Sigmoid colon (tissue), 7 donors: Measurements from ENCODE around the gene PLD6. TPM values are rescaled to one million over a fixed set of nuclear protein-coding genes. Genes with fewer than 3 reads are reported as not detected.
A peak's percentile ranks its signal among the peaks of the same experiment; 100 is the strongest.

Experiments
- DNase-seq: peaks from one replicate; pipeline ENCODE4 v3.0.0-alpha.2; 2019
- H3K27ac ChIP-seq, 4 donors: fragments of 200-600 bp; sonication (generic); one replicate each; pipeline ENCODE4 v1.5.1; 2016 to 2019; ENCODE audit warnings: mild to moderate bottlenecking in 1 of 4
- H3K27me3 ChIP-seq, 3 donors: fragments of 200-600 bp; sonication (generic); one replicate each; pipeline ENCODE4 v1.5.1; 2019; ENCODE audit warnings: mild to moderate bottlenecking in 1 of 3
- H3K36me3 ChIP-seq, 4 donors: fragments of 200-600 bp; sonication (generic); one replicate each; pipeline ENCODE4 v1.5.1; 2016 to 2019
- H3K4me1 ChIP-seq, 4 donors: fragments of 200-600 bp; sonication (generic); one replicate each; pipeline ENCODE4 v1.5.1; 2017 to 2019
- H3K4me3 ChIP-seq, 4 donors: fragments of 200-600 bp; sonication (generic); one replicate each; pipeline ENCODE4 v1.5.1; 2017 to 2019; ENCODE audit warnings: mild to moderate bottlenecking in 2 of 4, moderate library complexity in 1 of 4
- H3K9me3 ChIP-seq, 4 donors: fragments of 200-600 bp in 3 of 4; sonication (generic) in 3 of 4; one replicate each; pipeline versions ENCODE4 v1.5.1 to v1.6.1; 2013 to 2019
- EP300 ChIP-seq, 4 donors: sonication (generic); formaldehyde crosslinking; IDR thresholded peaks; one replicate each; pipeline ENCODE4 v1.6.1; 2017; ENCODE audit warnings: antibody characterized with exemption in 4 of 4
- POLR2A ChIP-seq, 2 donors: fragments of 450-650 bp; IDR thresholded peaks; one replicate each; pipeline ENCODE4 v1.6.1; 2016; ENCODE audit warnings: antibody characterized with exemption in 2 of 2, mild to moderate bottlenecking in 2 of 2, moderate library complexity in 2 of 2
- POLR2AphosphoS5 ChIP-seq, 4 donors: sonication (generic); formaldehyde crosslinking; IDR thresholded peaks; one replicate each; pipeline ENCODE4 v1.6.1; 2017; ENCODE audit warnings: antibody characterized with exemption in 4 of 4
- WGBS, 2 donors: extraction: QIAGEN DNeasy Blood & Tissue Kit; methylation state at CpG; one replicate each; pipeline ENCODE4 v1.1.7; 2013; 5-methylcytosine and 5-hydroxymethylcytosine counted together
- intact Hi-C: fragments of 100-400 bp; cut with DNase I; formaldehyde crosslinking; loops from one replicate; pipeline ENCODE4 v1.15.1; 2023
- polyA plus RNA-seq, 3 donors: library from polyadenylated mRNA; stranded (reverse); fragments of 200-250 nt; gene quantifications; one replicate each; pipeline ENCODE4 v1.2.3, GENCODE V29; 2013
- total RNA-seq, 4 donors: library from RNA; depleted of rRNA; stranded (reverse); fragments of >200 nt; gene quantifications; one replicate each; pipeline ENCODE4 v1.1.0, GENCODE V29; 2016
- TF ChIP-seq, protein P1 (sequence below), 4 experiments: fragments of 450-650 bp in 3 of 4; fragments of 200-600 bp in 1 of 4; IDR thresholded peaks; one replicate each; pipeline ENCODE4 v1.5.1; 2016 to 2019; ENCODE audit warnings: antibody characterized with exemption in 4 of 4, mild to moderate bottlenecking in 3 of 4, moderate library complexity in 2 of 4
- donor health status: healthy with polysubstance abuse.
- donor health status: Bipolar disorder and iron deficiency.
- donor health status: healthy.

Gene PLD6
- total and polyA plus RNA-seq, 7 donors, result 1.2 to 15.3 (median 8.6) TPM; not detected in 1

DNA sequence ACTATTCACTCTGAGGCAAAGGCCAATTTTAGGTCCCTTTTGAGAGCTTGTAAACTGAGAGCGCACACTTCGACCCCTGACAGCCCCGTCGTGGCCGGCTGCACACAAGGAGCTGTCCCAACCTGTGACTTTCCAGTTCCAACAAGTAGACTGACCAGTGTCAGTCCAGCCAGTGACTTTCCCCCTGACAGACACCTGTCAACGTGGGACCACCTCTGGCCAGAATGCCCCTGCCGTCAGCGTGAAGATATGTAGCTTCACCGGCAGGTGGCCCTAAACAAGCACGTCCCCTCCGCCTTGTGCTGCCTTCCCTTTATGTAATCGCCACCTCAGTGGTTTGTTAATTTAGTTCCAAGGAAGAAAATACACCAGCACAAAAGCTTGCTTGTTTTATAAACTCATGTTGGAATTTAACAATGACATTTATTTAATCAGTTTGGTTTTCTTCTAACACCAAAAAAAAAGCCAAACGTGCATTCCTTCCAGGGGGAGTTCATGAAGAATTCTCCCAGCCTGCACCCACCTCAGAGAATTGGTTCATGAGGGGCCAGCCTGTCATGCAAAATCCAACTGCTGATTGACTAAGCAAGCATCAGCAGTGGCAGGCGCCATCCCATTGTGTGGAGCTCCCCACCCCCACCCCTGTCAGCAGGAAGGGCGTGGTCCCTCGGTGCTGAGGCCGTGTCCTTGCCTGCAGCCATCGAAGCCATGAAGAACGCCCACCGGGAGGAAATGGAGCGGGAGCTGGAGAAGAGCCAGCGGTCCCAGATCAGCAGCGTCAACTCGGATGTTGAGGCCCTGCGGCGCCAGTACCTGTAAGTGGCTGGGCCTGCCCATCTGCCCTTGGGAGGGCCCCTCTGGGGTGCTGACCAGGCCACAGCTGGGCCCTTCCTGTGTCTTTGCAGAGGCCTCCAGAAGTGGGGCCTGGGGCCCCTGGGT, 33.9 kb downstream of the PLD6 start:
- TF ChIP-seq POLR2AphosphoS5 (IDR thresholded peaks at IDR 0.05), result peak in 1 of 4 donors; percentile 19
- TF ChIP-seq, protein P1, sequence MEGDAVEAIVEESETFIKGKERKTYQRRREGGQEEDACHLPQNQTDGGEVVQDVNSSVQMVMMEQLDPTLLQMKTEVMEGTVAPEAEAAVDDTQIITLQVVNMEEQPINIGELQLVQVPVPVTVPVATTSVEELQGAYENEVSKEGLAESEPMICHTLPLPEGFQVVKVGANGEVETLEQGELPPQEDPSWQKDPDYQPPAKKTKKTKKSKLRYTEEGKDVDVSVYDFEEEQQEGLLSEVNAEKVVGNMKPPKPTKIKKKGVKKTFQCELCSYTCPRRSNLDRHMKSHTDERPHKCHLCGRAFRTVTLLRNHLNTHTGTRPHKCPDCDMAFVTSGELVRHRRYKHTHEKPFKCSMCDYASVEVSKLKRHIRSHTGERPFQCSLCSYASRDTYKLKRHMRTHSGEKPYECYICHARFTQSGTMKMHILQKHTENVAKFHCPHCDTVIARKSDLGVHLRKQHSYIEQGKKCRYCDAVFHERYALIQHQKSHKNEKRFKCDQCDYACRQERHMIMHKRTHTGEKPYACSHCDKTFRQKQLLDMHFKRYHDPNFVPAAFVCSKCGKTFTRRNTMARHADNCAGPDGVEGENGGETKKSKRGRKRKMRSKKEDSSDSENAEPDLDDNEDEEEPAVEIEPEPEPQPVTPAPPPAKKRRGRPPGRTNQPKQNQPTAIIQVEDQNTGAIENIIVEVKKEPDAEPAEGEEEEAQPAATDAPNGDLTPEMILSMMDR (IDR thresholded peaks at IDR 0.05), result no peak
- H3K4me3 ChIP-seq, result no peak overlapping the region
- H3K4me1 ChIP-seq, result no peaks in the 10 kb centered on the region
- no peaks in the 10 kb centered on the region for H3K9me3 ChIP-seq
- intact Hi-C loops, result no loop called here
- 81 to 82% methylated on average over 26 of the region's 26 CpGs for WGBS, 2 donors
- no peak for DNase-seq
- peaks cover 47 to 86% (median 56%) of the 10 kb centered on the region in 4 donors for H3K36me3 ChIP-seq
- no peaks in the 10 kb centered on the region for H3K27me3 ChIP-seq
- H3K27ac ChIP-seq, result no peak overlapping the region

DNA sequence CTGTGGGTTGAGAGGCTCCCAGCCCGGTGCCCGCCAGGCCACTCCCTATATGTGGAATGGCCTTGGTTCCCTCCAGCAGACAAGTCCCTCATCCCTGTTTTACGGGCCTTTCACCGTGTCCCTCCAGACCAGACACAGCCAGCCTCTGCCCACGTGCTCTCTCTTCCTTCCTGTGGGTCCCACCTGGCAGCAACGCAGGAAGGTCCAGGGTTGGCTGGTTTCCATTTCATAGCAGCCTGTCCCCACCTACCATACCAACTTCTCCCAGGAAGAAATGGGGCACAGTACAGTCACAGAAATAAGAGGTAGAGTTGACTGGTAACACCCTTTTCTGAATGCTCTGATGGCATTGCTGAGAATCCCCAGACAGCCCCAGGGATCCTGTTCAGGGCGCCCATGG, 34.9 kb downstream of the PLD6 start:
- WGBS, 2 donors, result 86 to 90% methylated on average over 7 of the region's 7 CpGs
- Histone ChIP-seq H3K27ac (no peak overlapping the region), H3K4me1 (no peaks in the 10 kb centered on the region), H3K27me3 (no peaks in the 10 kb centered on the region), H3K36me3 (peaks cover 39 to 86% (median 54%) of the 10 kb centered on the region in 4 donors), H3K9me3 (no peaks in the 10 kb centered on the region), H3K4me3 (no peak overlapping the region)
- DNase-seq, result no peak
- TF ChIP-seq, protein P1 (IDR thresholded peaks at IDR 0.05), result no peak
- TF ChIP-seq EP300 (IDR thresholded peaks at IDR 0.05) (no peak), POLR2AphosphoS5 (IDR thresholded peaks at IDR 0.05) (no peak), POLR2A (IDR thresholded peaks at IDR 0.05) (no peak)
- intact Hi-C loops, result no loop called here

DNA sequence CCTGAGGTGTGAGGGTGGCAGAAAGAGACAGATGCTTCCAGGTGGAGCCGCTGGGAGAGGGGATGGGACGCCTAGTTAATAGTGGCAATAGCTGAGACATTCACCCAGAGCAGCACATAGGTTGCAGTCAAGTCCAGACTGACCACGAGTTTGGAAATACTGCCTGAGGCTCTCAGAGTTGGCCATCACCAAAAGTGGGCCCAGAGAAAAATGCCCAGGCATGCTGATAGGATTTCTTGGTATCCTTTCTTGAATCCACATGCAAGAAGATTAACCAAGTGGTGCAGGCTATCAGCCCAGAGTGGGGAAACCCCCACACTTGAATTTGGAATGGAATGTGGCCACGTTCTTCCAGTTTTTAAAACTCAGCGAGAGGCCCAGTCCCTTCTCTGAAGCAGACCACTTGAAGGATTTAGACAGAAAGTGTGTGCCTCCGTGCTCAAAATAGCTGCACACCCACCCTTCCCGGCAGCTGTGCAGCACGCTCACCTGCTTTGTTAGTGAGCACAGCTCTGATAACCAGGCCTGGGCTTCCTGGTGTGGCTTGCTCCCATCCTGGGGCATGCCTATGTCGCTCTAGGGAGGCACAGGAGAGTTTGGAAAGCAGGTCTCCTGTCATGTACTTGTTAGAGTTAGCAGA, 35.7 kb downstream of the PLD6 start:
- no peak for TF ChIP-seq POLR2A (IDR thresholded peaks at IDR 0.05)
- no peak for TF ChIP-seq EP300 (IDR thresholded peaks at IDR 0.05)
- TF ChIP-seq, protein P1 (IDR thresholded peaks at IDR 0.05), result no peak
- no peak for TF ChIP-seq POLR2AphosphoS5 (IDR thresholded peaks at IDR 0.05)
- Histone ChIP-seq H3K4me1 (no peaks in the 10 kb centered on the region), H3K36me3 (peaks cover 40 to 86% (median 54%) of the 10 kb centered on the region in 4 donors), H3K27me3 (no peaks in the 10 kb centered on the region), H3K4me3 (no peak overlapping the region), H3K9me3 (no peaks in the 10 kb centered on the region), H3K27ac (no peak overlapping the region)
- intact Hi-C loops, result no loop called here
- DNase-seq, result no peak
- WGBS, 2 donors, result 82 to 89% methylated on average over 9 of the region's 9 CpGs

DNA sequence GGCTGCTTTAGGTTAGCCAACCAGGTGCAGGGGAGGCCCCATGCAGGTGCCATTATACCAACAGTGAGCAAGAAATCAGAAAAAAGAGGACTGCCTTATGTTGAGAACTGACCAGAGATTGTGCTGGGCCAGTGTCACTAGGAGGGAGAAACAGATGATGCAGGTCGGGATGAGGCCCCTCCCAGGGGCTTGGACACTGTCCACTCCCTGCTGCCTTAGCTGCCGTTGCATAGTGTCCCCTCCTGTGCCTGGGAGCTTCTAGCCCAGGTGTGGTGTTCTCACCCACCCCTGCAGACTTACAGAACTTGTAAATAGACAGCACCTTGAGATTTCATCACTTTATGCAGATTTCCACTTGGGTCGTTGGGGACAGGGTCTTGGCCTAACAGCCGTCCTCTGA, 36.7 kb downstream of the PLD6 start:
- WGBS, 2 donors, result 90% methylated on average over 4 of the region's 4 CpGs

DNA sequence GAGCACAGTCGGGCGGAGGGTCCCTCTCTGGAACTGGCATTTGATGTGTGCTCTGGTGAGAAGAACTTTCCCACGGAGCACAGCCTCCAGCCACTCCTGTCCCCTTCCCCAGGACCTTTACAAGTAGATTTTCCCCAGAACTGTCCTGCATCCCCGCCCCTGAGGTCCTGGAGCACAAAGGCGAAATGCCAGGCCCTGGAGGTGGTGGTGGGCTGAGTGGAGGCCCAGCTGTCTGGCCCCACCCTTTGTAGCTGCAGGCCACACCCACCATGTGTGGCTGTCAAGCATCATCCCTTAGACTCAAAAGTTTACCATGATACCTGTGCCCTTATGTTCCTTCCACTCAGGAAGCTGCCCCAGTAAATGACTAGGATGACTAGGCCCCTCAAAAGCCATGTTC, 37.7 kb downstream of the PLD6 start:
- H3K9me3 ChIP-seq, result no peaks in the 10 kb centered on the region
- no peak overlapping the region for H3K4me3 ChIP-seq
- no peaks in the 10 kb centered on the region for H3K27me3 ChIP-seq
- no peak for DNase-seq
- WGBS, 2 donors, result 95% methylated on average over 5 of the region's 5 CpGs
- no peak overlapping the region for H3K27ac ChIP-seq
- TF ChIP-seq EP300 (IDR thresholded peaks at IDR 0.05) (no peak), POLR2A (IDR thresholded peaks at IDR 0.05) (no peak), POLR2AphosphoS5 (IDR thresholded peaks at IDR 0.05) (no peak)
- TF ChIP-seq, protein P1 (IDR thresholded peaks at IDR 0.05), result no peak
- peaks cover 26 to 84% (median 50%) of the 10 kb centered on the region in 4 donors for H3K36me3 ChIP-seq
- H3K4me1 ChIP-seq, result no peaks in the 10 kb centered on the region
- intact Hi-C loops, result no loop called here

More for the DNA sequence above, 36.7 kb downstream of the PLD6 start:
- intact Hi-C loops, result no loop called here
- Histone ChIP-seq H3K27me3 (no peaks in the 10 kb centered on the region), H3K4me3 (no peak overlapping the region), H3K4me1 (no peaks in the 10 kb centered on the region), H3K9me3 (no peaks in the 10 kb centered on the region), H3K36me3 (peaks cover 33 to 86% (median 53%) of the 10 kb centered on the region in 4 donors), H3K27ac (no peak overlapping the region)
- no peak for DNase-seq
- no peak for TF ChIP-seq POLR2A (IDR thresholded peaks at IDR 0.05)
- no peak for TF ChIP-seq EP300 (IDR thresholded peaks at IDR 0.05)
